CD4-positive, alpha-beta T cell treated with Interleukin-15 for 1 hour (primary cell): Measurements from ENCODE around the gene ASB15.

Source experiments
- DNase-seq: peaks from one replicate; pipeline ENCODE4 v3.0.0-alpha.2; 2020

Gene ASB15

GRCh38 chr7:123637878-123638277, 36.3 kb downstream of the ASB15 start:
- no peak for DNase-seq

GRCh38 chr7:123639631-123640030, 38.0 kb downstream of the ASB15 start:
- no peak for DNase-seq

- no peak for DNase-seq
These were observed 39.0 kb downstream of the ASB15 start for GRCh38 chr7:123640583-123640982.

- no peak for DNase-seq
These were observed 40.3 kb downstream of the ASB15 start for GRCh38 chr7:123641901-123642300.

GRCh38 chr7:123643495-123644441, 42.1 kb downstream of the ASB15 start:
- no peak for DNase-seq

- no peak for DNase-seq
These were observed 43.9 kb downstream of the ASB15 start for GRCh38 chr7:123645516-123645915.

- no peak for DNase-seq
These were observed 45.6 kb downstream of the ASB15 start for GRCh38 chr7:123647106-123647730.

GRCh38 chr7:123649964-123650363, 48.3 kb downstream of the ASB15 start:
- no peak for DNase-seq

- no peak for DNase-seq
These were observed 49.0 kb downstream of the ASB15 start for GRCh38 chr7:123650595-123650994.

GRCh38 chr7:123652406-123652805, 50.8 kb downstream of the ASB15 start:
- DNase-seq: no peak

GRCh38 chr7:123653162-123653561, 51.5 kb downstream of the ASB15 start:
- no peak for DNase-seq

GRCh38 chr7:123655614-123656013, 54.0 kb downstream of the ASB15 start, which contains the start of gene LMOD2:
Gene LMOD2, plus strand, starts transcription at chr7:123655866. Its CDS starts 98 bp downstream, at chr7:123655964.
- DNase-seq: no peak

- DNase-seq: no peak
These were observed 55.1 kb downstream of the ASB15 start for GRCh38 chr7:123656544-123657303.

- DNase-seq: no peak
These were observed 55.7 kb downstream of the ASB15 start for GRCh38 chr7:123657304-123657685.

- no peak for DNase-seq
These were observed 56.4 kb downstream of the ASB15 start for GRCh38 chr7:123658023-123658422.

GRCh38 chr7:123660514-123661354, 59.1 kb downstream of the ASB15 start:
- DNase-seq: no peak

GRCh38 chr7:123661765-123662164, 60.1 kb downstream of the ASB15 start:
- DNase-seq: no peak

- no peak for DNase-seq
These were observed 60.7 kb downstream of the ASB15 start for GRCh38 chr7:123662293-123662692.

GRCh38 chr7:123662755-123663154, 61.1 kb downstream of the ASB15 start:
- no peak for DNase-seq

GRCh38 chr7:123663200-123663599, 61.6 kb downstream of the ASB15 start:
- DNase-seq: no peak

- DNase-seq: no peak
These were observed 63.5 kb downstream of the ASB15 start for GRCh38 chr7:123665157-123665556.

GRCh38 chr7:123665896-123666295, 64.3 kb downstream of the ASB15 start:
- no peak for DNase-seq
